ENCODE measurements around the gene P4HTM.

Gene P4HTM

DNA sequence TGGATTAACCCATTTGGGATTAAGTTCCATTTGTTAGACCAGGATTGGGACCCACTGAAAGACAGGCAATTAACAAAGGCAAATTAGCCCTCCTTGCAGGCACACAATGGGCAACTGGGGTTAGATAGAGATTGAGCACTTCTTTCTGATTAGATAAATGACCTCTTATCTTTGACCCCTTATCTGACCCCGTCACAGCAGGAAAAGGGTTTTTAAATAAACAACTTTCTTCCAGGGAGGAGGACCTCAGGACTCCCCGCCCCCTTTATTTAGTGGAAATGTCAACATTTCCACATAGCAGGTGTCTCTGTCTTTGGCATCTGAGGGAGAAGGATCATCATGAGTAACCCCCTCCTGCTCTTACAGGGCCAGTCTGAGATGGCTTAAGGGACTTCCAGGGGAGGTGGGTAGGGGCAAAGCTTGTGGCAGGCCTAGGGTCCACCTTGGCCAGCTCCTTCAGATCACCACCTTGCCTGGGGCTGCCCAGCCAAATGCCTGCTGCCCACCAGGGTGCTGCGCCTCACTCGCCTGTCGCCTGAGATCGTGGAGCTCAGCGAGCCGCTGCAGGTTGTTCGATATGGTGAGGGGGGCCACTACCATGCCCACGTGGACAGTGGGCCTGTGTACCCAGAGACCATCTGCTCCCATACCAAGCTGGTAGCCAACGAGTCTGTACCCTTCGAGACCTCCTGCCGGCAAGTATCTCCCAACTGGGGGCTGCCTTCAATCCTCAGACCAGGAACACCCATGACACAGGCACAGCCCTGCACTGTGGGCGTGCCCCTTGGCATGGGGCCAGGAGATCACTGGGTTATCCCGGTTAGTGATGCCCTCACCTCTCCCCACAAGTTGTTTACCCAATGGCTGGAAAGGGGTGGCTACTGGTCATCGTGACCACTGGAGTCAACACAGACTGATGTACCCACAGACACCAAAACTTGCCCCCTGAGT is 14.6 kb downstream of the P4HTM start:
- peak; percentile 81 for DNase-seq

DNA sequence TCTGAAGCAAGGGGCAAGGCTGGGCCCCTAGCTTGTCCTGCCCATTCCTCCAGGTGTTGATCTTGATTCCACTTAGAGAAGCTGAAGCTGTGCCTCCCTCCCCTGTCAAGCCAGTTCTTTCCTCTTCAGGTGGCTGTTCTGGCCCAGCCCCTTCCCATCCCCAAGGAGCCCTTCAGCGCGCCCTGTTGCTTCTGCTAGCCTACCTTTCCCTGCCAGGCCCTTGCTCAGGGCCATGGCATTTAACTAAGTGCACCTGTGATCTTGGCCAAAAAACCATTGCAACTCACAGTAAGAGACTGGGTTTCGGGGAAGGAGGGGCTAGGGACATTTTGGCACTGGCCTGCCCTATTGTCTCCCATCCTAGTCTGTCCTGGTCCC is 15.3 kb downstream of the P4HTM start:
- Histone ChIP-seq H3K79me1 (ENCODE audit: low read length) (peaks cover 9% of the 10 kb centered on the region), H3K27me3 (ENCODE audit: insufficient read depth, low read length, poor library complexity) (no peaks in the 10 kb centered on the region), H4K8ac (ENCODE audit: low read depth, low read length) (no peak overlapping the region), H3K27ac (ENCODE audit: low read depth, low read length) (no peak overlapping the region), H3K79me2 (ENCODE audit: control insufficient read depth, insufficient read depth, low read length) (peaks cover 21% of the 10 kb centered on the region), H2BK15ac (replicated peaks; ENCODE audit: low read depth) (no peak overlapping the region), H3K4me2 (ENCODE audit: low read length) (no peak overlapping the region), H3K36me3 (ENCODE audit: control insufficient read depth, insufficient read depth, low read length) (no peaks in the 10 kb centered on the region), H2BK5ac (ENCODE audit: low read length) (no peak overlapping the region), H3K4me1 (ENCODE audit: control insufficient read depth, low read depth, low read length) (peaks cover 5% of the 10 kb centered on the region), H2AK5ac (ENCODE audit: low read length) (no peak overlapping the region), H3K18ac (ENCODE audit: low read length) (no peak overlapping the region), H3K4me3 (ENCODE audit: low read length) (no peak overlapping the region), H3K23ac (ENCODE audit: low read length) (no peak overlapping the region), H3K4ac (ENCODE audit: low read depth, low read length) (no peak overlapping the region), H3K9ac (ENCODE audit: low read length) (no peak overlapping the region), H2BK120ac (ENCODE audit: low read depth, low read length) (no peak overlapping the region), H4K5ac (ENCODE audit: low read length) (no peak overlapping the region), H3K56ac (ENCODE audit: low read length) (no peak overlapping the region)
- no peak for DNase-seq
- no CpG with 5 or more reads among the region's 3 CpGs for WGBS (ENCODE audit: extremely low coverage, insufficient coverage, low lambda C conversion rate)

More for the DNA sequence above, 14.6 kb downstream of the P4HTM start:
- Histone ChIP-seq H3K56ac (ENCODE audit: low read length) (no peak overlapping the region), H3K79me2 (ENCODE audit: control insufficient read depth, insufficient read depth, low read length) (peaks cover 16% of the 10 kb centered on the region), H2BK5ac (ENCODE audit: low read length) (no peak overlapping the region), H2AK5ac (ENCODE audit: low read length) (no peak overlapping the region), H3K4me3 (ENCODE audit: low read length) (no peak overlapping the region), H3K4ac (ENCODE audit: low read depth, low read length) (no peak overlapping the region), H3K36me3 (ENCODE audit: control insufficient read depth, insufficient read depth, low read length) (no peaks in the 10 kb centered on the region), H3K4me2 (ENCODE audit: low read length) (no peak overlapping the region), H2BK15ac (replicated peaks; ENCODE audit: low read depth) (no peak overlapping the region), H4K8ac (ENCODE audit: low read depth, low read length) (no peak overlapping the region), H3K18ac (ENCODE audit: low read length) (no peak overlapping the region), H4K5ac (ENCODE audit: low read length) (no peak overlapping the region), H2BK120ac (ENCODE audit: low read depth, low read length) (no peak overlapping the region), H3K79me1 (ENCODE audit: low read length) (peaks cover 9% of the 10 kb centered on the region), H3K4me1 (ENCODE audit: control insufficient read depth, low read depth, low read length) (peaks cover 5% of the 10 kb centered on the region), H3K23ac (ENCODE audit: low read length) (no peak overlapping the region), H3K27ac (ENCODE audit: low read depth, low read length) (no peak overlapping the region), H3K9ac (ENCODE audit: low read length) (no peak overlapping the region), H3K27me3 (ENCODE audit: insufficient read depth, low read length, poor library complexity) (no peaks in the 10 kb centered on the region)
- WGBS (ENCODE audit: extremely low coverage, insufficient coverage, low lambda C conversion rate) = no CpG with 5 or more reads among the region's 16 CpGs

DNA sequence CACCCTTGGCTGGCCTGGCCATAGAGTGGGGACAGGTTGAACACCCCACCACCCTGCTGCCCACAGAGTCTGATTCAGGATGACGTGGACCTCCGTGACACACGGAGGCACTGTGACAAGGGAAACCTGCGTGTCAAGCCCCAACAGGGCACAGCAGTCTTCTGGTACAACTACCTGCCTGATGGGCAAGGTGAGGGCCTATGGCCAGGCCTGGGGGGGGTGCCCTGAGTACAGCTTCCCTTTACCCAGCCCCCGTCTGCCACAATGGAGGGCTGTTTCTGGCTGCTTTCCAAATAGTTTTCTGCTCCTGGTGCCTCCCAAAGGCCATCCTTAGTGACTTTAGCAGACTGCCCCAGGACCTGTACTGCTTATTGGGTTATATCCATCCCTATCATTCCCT is 16.0 kb downstream of the P4HTM start:
- no CpG with 5 or more reads among the region's 5 CpGs for WGBS (ENCODE audit: extremely low coverage, insufficient coverage, low lambda C conversion rate)

DNA sequence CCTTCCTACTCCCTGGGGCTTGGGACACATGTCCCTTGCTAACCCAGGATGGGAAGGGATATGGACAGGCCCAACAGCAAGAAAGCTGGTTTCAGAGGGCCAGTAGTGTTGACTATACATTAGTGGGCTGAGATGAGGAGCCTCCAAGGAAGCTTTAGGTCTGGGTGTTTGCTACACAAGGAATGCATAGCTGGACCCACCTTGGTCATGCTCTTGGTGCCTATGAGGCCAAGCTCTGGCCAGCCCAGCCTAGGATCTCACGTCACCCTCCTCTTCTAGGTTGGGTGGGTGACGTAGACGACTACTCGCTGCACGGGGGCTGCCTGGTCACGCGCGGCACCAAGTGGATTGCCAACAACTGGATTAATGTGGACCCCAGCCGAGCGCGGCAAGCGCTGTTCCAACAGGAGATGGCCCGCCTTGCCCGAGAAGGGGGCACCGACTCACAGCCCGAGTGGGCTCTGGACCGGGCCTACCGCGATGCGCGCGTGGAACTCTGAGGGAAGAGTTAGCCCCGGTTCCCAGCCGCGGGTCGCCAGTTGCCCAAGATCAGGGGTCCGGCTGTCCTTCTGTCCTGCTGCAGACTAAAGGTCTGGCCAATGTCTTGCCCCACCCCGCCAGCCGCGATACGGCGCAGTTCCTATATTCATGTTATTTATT is 16.5 kb downstream of the P4HTM start:
- peak overlapping the region; percentile 25 for H3K4ac ChIP-seq (ENCODE audit: low read depth, low read length)
- peaks cover 5% of the 10 kb centered on the region for H3K4me1 ChIP-seq (ENCODE audit: control insufficient read depth, low read depth, low read length)
- H3K79me1 ChIP-seq (ENCODE audit: low read length) = peaks cover 9% of the 10 kb centered on the region
- no peak overlapping the region for H2BK5ac ChIP-seq (ENCODE audit: low read length)
- H3K23ac ChIP-seq (ENCODE audit: low read length) = no peak overlapping the region
- peaks cover 24% of the 10 kb centered on the region for H3K79me2 ChIP-seq (ENCODE audit: control insufficient read depth, insufficient read depth, low read length)
- H3K9ac ChIP-seq (ENCODE audit: low read length) = peak overlapping the region; percentile 85
- no peak overlapping the region for H2BK120ac ChIP-seq (ENCODE audit: low read depth, low read length)
- H4K5ac ChIP-seq (ENCODE audit: low read length) = no peak overlapping the region
- H3K4me3 ChIP-seq (ENCODE audit: low read length) = peak overlapping the region; percentile 53
- no peak overlapping the region for H2BK15ac ChIP-seq (replicated peaks; ENCODE audit: low read depth)
- H3K27me3 ChIP-seq (ENCODE audit: insufficient read depth, low read length, poor library complexity) = no peaks in the 10 kb centered on the region
- no peak overlapping the region for H2AK5ac ChIP-seq (ENCODE audit: low read length)
- WGBS (ENCODE audit: extremely low coverage, insufficient coverage, low lambda C conversion rate) = no CpG with 5 or more reads among the region's 32 CpGs
- no peak for DNase-seq
- H3K56ac ChIP-seq (ENCODE audit: low read length) = peak overlapping the region; percentile 88
- H4K8ac ChIP-seq (ENCODE audit: low read depth, low read length) = no peak overlapping the region
- H3K36me3 ChIP-seq (ENCODE audit: control insufficient read depth, insufficient read depth, low read length) = no peaks in the 10 kb centered on the region
- peak overlapping the region; percentile 88 for H3K4me2 ChIP-seq (ENCODE audit: low read length)
- H3K27ac ChIP-seq (ENCODE audit: low read depth, low read length) = no peak overlapping the region
- H3K18ac ChIP-seq (ENCODE audit: low read length) = no peak overlapping the region

More for the DNA sequence above, 16.0 kb downstream of the P4HTM start:
- H4K5ac ChIP-seq (ENCODE audit: low read length) = no peak overlapping the region
- peaks cover 21% of the 10 kb centered on the region for H3K79me2 ChIP-seq (ENCODE audit: control insufficient read depth, insufficient read depth, low read length)
- H3K36me3 ChIP-seq (ENCODE audit: control insufficient read depth, insufficient read depth, low read length) = no peaks in the 10 kb centered on the region
- no peak overlapping the region for H3K56ac ChIP-seq (ENCODE audit: low read length)
- H3K4ac ChIP-seq (ENCODE audit: low read depth, low read length) = no peak overlapping the region
- H3K79me1 ChIP-seq (ENCODE audit: low read length) = peaks cover 9% of the 10 kb centered on the region
- H3K4me1 ChIP-seq (ENCODE audit: control insufficient read depth, low read depth, low read length) = peaks cover 5% of the 10 kb centered on the region
- H3K18ac ChIP-seq (ENCODE audit: low read length) = no peak overlapping the region
- H3K23ac ChIP-seq (ENCODE audit: low read length) = no peak overlapping the region
- no peak overlapping the region for H2BK120ac ChIP-seq (ENCODE audit: low read depth, low read length)
- no peak overlapping the region for H3K4me3 ChIP-seq (ENCODE audit: low read length)
- no peak overlapping the region for H4K8ac ChIP-seq (ENCODE audit: low read depth, low read length)
- H3K9ac ChIP-seq (ENCODE audit: low read length) = no peak overlapping the region
- no peak overlapping the region for H2BK15ac ChIP-seq (replicated peaks; ENCODE audit: low read depth)
- DNase-seq = no peak
- no peak overlapping the region for H2AK5ac ChIP-seq (ENCODE audit: low read length)
- no peaks in the 10 kb centered on the region for H3K27me3 ChIP-seq (ENCODE audit: insufficient read depth, low read length, poor library complexity)
- no peak overlapping the region for H3K4me2 ChIP-seq (ENCODE audit: low read length)
- no peak overlapping the region for H3K27ac ChIP-seq (ENCODE audit: low read depth, low read length)
- no peak overlapping the region for H2BK5ac ChIP-seq (ENCODE audit: low read length)

DNA sequence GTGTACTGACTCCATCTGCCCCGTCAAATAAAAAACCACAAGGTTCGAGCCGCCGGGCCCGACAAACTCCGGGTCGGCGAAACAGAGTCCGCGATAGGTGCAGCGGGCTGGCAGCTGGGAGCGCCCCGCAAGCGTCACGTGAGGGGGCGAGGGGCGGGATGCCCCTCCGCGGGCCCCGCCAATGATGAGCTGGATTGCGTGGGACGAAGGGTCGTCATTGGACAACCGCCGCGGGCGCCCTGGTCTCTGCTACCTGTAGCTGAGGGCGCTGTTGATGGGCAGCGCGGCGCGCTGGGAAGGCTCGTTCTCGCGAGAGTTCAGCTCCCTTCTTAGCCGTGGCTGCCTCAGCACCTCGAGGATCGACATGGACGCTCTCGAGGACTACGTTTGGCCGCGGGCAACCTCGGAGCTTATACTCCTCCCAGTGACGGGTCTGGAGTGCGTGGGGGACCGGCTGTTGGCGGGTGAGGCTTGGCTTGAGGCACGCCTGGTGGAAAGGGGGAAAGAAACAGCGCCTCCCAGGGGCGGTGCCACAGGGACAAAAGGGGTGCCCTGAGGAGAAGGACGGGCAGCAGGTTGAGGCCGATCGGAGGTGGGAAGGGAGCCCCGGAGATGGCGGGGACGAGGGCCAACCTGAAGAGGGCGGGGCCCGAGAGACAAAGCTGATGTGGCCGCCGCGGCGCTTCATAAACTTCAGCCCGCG is 17.2 kb downstream of the P4HTM start, which contains the start of gene WDR6:
Gene WDR6 (plus strand): TSS at position 324 of the 703 bp plus-strand sequence. CDS start 41 bp downstream, at position 365.
- Histone ChIP-seq H4K8ac (ENCODE audit: low read depth, low read length) (no peak within 1 kb of the TSS), H2BK15ac (replicated peaks; ENCODE audit: low read depth) (no peak within 1 kb of the TSS), H3K56ac (ENCODE audit: low read length) (peak within 1 kb of the TSS; percentile 95), H3K23ac (ENCODE audit: low read length) (peak within 1 kb of the TSS; percentile 59), H2AK5ac (ENCODE audit: low read length) (no peak within 1 kb of the TSS), H3K79me2 (ENCODE audit: control insufficient read depth, insufficient read depth, low read length) (peaks cover 30% of the 10 kb centered on the region), H3K27me3 (ENCODE audit: insufficient read depth, low read length, poor library complexity) (no peaks in the 10 kb centered on the region), H3K4ac (ENCODE audit: low read depth, low read length) (peak within 1 kb of the TSS; percentile 84), H3K79me1 (ENCODE audit: low read length) (peaks cover 11% of the 10 kb centered on the region), H3K4me2 (ENCODE audit: low read length) (peak within 1 kb of the TSS; percentile 90), H2BK120ac (ENCODE audit: low read depth, low read length) (no peak within 1 kb of the TSS), H3K9ac (ENCODE audit: low read length) (peak within 1 kb of the TSS; percentile 96), H3K27ac (ENCODE audit: low read depth, low read length) (peak within 1 kb of the TSS; percentile 47), H4K5ac (ENCODE audit: low read length) (no peak within 1 kb of the TSS), H3K18ac (ENCODE audit: low read length) (peak within 1 kb of the TSS; percentile 47), H2BK5ac (ENCODE audit: low read length) (peak within 1 kb of the TSS; percentile 94), H3K4me3 (ENCODE audit: low read length) (peak within 1 kb of the TSS; percentile 83), H3K4me1 (ENCODE audit: control insufficient read depth, low read depth, low read length) (peaks cover 5% of the 10 kb centered on the region), H3K36me3 (ENCODE audit: control insufficient read depth, insufficient read depth, low read length) (peaks cover 5% of the 10 kb centered on the region)
- DNase-seq = peak; percentile 99
- WGBS (ENCODE audit: extremely low coverage, insufficient coverage, low lambda C conversion rate) = no CpG with 5 or more reads among the region's 65 CpGs
